Neural progenitor cell (in vitro differentiated cells): ENCODE data around the gene GLB1L2.

Source experiments
- EZH2 ChIP-seq: fragments of 200-600 bp; sonication (generic); IDR thresholded peaks from 2 replicates; pipeline ENCODE4 v1.6.1; 2017; ENCODE audit warnings: antibody characterized with exemption, mild to moderate bottlenecking, moderate library complexity
- EZH2phosphoT487 ChIP-seq: fragments of 200-600 bp; sonication (generic); IDR thresholded peaks from 2 replicates; pipeline ENCODE4 v1.6.1; 2017; ENCODE audit warnings: antibody characterized with exemption

GRCh38 chr11:134407923-134408322 lies 76.1 kb downstream of the GLB1L2 start:
- TF ChIP-seq EZH2phosphoT487: no peak
- TF ChIP-seq EZH2: no peak
